Natural killer cell (primary cell): ENCODE results near the gene IQGAP3. TPM values are rescaled to one million over a fixed set of nuclear protein-coding genes. Genes with fewer than 3 reads are reported as not detected.

ENCODE experiments used
- ATAC-seq, 3 donors: fragments of 150-1000 bp in 2 of 3; fragments of 200-7000 bp in 1 of 3; cut with Tn5 transposase; 1 replicate in 1 of 3; 2 replicates in 2 of 3; pipeline ENCODE4 v1.10.0; 2021; ENCODE audit warnings: mild to moderate bottlenecking in 2 of 3, moderate library complexity in 2 of 3
- DNase-seq, 2 donors: peaks; one replicate each; pipeline versions ENCODE4 v3.0.0 to v3.0.0-alpha.2; 2013 to 2021; ENCODE audit warnings: mixed read lengths in 1 of 2
- H3K27ac ChIP-seq: one replicate; pipeline ENCODE4 v1.5.1; 2013; ENCODE audit warnings: mild to moderate bottlenecking, low read length
- H3K27me3 ChIP-seq: one replicate; pipeline ENCODE4 v1.6.1; 2013; ENCODE audit warnings: low read length; ENCODE audit not compliant: control insufficient read depth, insufficient read depth
- H3K36me3 ChIP-seq: one replicate; pipeline ENCODE4 v1.6.1; 2013; ENCODE audit warnings: low read length; ENCODE audit not compliant: control insufficient read depth, insufficient read depth
- H3K4me1 ChIP-seq: one replicate; pipeline ENCODE4 v1.6.1; 2013; ENCODE audit warnings: low read length; ENCODE audit not compliant: control insufficient read depth, insufficient read depth
- H3K4me3 ChIP-seq: one replicate; pipeline ENCODE4 v1.5.1; 2013; ENCODE audit warnings: low read length
- H3K9me3 ChIP-seq: one replicate; pipeline ENCODE4 v1.6.1; 2013; ENCODE audit warnings: low read length; ENCODE audit not compliant: control insufficient read depth, insufficient read depth
- H3K27ac Mint-ChIP-seq, 2 donors: one replicate each; pipeline ENCODE4 v1.8.0; 2022; ENCODE audit warnings: mild to moderate bottlenecking in 2 of 2, mixed read lengths in 2 of 2, moderate library complexity in 1 of 2
- H3K27me3 Mint-ChIP-seq, 2 donors: one replicate each; pipeline ENCODE4 v1.8.0; 2022; ENCODE audit warnings: low read depth in 2 of 2, mixed read lengths in 2 of 2
- H3K36me3 Mint-ChIP-seq: one replicate; pipeline ENCODE4 v1.8.0; 2022; ENCODE audit warnings: mixed read lengths
- H3K4me1 Mint-ChIP-seq, 2 donors: one replicate each; pipeline ENCODE4 v1.8.0; 2022; ENCODE audit warnings: mixed read lengths in 2 of 2
- H3K4me3 Mint-ChIP-seq: one replicate; pipeline ENCODE4 v1.8.0; 2022; ENCODE audit warnings: mild to moderate bottlenecking, moderate library complexity, mixed read lengths
- H3K9me3 Mint-ChIP-seq, 2 donors: one replicate each; pipeline ENCODE4 v1.8.0; 2022; ENCODE audit warnings: mixed read lengths in 2 of 2
- WGBS: methylation state at CpG from one replicate; pipeline ENCODE4 v1.1.7; 2013; ENCODE audit warnings: missing lambda C conversion rate; ENCODE audit not compliant: insufficient coverage; 5-methylcytosine and 5-hydroxymethylcytosine counted together
- intact Hi-C: fragments of 100-400 bp; cut with micrococcal nuclease; formaldehyde crosslinking; loops from one replicate; pipeline ENCODE4 v1.14.2; 2022
- total RNA-seq, 4 donors: library from RNA; stranded (reverse); fragments of 120-200 nt in 1 of 4; gene quantifications; one replicate each; pipeline versions ENCODE4 v1.2.3 to v1.2.4, GENCODE V29; 2013 to 2022
- TF ChIP-seq, protein P1 (sequence below): fragments of 200-600 bp; IDR thresholded peaks from one replicate; pipeline ENCODE4 v1.8.0; 2022; ENCODE audit warnings: antibody characterized with exemption

IQGAP3 gene
- total RNA-seq, 3 donors from 2014 or later (not counting 1 experiment from before 2014, with no cell fraction given) = 0.08 to 0.21 (median 0.14) TPM

DNA sequence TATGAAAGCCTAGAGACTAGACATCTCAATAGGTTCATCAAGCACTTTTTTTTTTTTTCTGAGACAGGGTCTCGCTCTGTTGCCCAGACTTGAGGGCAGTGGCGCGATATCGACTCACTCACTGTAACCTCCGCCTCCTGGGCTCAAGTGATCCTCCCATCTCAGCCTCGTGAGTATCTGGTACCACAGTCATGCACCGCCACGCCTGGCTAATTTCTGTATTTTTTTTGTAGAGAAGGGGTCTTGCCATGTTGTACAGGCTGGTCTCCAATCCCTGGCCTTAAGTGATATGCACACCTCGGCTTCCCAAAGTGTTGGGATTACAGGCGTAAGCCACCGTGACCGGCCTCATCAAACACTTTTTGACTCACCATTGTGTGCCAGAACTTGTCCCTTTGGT, 29.5 kb upstream of the IQGAP3 start:
- intact Hi-C loops = loop anchor here (1.0 to 2.0 kb wide), 3 partner anchors 11 to 145 kb away; partner anchors contain the start of gene NAXE
- Histone ChIP-seq H3K27me3 (no peaks in the 10 kb centered on the region), H3K36me3 (peaks cover 12% of the 10 kb centered on the region), H3K27ac (peak overlapping the region; percentile 81), H3K4me1 (peaks cover 26% of the 10 kb centered on the region), H3K4me3 (peak overlapping the region; percentile 97), H3K9me3 (no peaks in the 10 kb centered on the region)
- Mint-ChIP-seq H3K27me3 (no peaks in the 10 kb centered on the region), H3K27ac (peak overlapping the region; percentile 90 to 92), H3K36me3 (no peaks in the 10 kb centered on the region), H3K4me1 (peaks cover 20 to 28% of the 10 kb centered on the region in 2 donors), H3K4me3 (peak overlapping the region; percentile 99), H3K9me3 (no peaks in the 10 kb centered on the region)
- TF ChIP-seq, protein P1, sequence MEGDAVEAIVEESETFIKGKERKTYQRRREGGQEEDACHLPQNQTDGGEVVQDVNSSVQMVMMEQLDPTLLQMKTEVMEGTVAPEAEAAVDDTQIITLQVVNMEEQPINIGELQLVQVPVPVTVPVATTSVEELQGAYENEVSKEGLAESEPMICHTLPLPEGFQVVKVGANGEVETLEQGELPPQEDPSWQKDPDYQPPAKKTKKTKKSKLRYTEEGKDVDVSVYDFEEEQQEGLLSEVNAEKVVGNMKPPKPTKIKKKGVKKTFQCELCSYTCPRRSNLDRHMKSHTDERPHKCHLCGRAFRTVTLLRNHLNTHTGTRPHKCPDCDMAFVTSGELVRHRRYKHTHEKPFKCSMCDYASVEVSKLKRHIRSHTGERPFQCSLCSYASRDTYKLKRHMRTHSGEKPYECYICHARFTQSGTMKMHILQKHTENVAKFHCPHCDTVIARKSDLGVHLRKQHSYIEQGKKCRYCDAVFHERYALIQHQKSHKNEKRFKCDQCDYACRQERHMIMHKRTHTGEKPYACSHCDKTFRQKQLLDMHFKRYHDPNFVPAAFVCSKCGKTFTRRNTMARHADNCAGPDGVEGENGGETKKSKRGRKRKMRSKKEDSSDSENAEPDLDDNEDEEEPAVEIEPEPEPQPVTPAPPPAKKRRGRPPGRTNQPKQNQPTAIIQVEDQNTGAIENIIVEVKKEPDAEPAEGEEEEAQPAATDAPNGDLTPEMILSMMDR = no peak
- WGBS = 78% methylated on average over 12 of the region's 12 CpGs
- DNase-seq (no peak), ATAC-seq (no peak)

DNA sequence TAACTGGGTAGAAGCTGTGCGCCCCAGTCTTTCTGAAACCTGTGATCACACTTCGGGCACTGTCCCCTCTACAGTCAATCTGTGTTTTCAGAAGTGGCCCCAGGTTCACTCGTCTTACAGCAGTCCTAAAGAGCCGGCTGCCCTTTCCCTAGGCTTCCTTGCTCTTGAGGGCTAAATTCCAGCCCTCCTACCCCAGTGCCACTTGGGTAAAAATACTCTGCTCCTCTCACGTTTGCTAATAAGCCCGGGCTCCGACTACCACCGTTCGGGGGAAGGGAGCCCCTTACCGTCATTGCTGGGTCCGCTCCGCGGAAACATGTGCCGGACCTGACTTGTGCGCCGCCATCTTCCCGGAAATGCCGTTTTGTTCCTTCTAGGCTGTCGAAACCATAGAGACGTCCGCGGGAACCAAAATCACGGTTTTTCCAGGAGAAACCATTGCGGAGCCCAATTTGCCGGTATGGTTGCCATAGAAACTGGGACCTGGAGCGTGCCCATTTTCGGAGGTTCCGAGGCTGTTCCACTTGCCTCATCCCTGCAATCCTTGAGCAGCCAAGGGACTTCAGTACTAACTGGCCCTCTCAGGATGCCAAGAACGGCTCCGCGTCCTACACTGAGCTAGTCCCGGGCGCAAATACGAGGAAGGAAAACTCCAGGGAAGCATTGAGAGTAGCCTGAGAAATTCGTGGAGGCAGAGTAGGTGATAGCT, 28.9 kb upstream of the IQGAP3 start, which contains the start of gene GPATCH4:
GPATCH4 (minus strand) TSS at position 358 of the 709 bp plus-strand sequence.
- Mint-ChIP-seq H3K4me1 (peaks cover 20 to 28% of the 10 kb centered on the region in 2 donors), H3K27me3 (no peaks in the 10 kb centered on the region), H3K9me3 (no peaks in the 10 kb centered on the region), H3K27ac (peak within 1 kb of the TSS; percentile 90 to 92), H3K4me3 (peak within 1 kb of the TSS; percentile 99), H3K36me3 (no peaks in the 10 kb centered on the region)
- no peaks in the 10 kb centered on the region for H3K27me3 ChIP-seq
- peaks cover 26% of the 10 kb centered on the region for H3K4me1 ChIP-seq
- H3K9me3 ChIP-seq = no peaks in the 10 kb centered on the region
- H3K27ac ChIP-seq = peak within 1 kb of the TSS; percentile 81
- peak; percentile 84 to 88 (median 86) for ATAC-seq
- TF ChIP-seq, protein P1 = no peak
- peak; percentile 58 to 85 for DNase-seq
- under 1% methylated on average over 35 of the region's 35 CpGs for WGBS
- H3K4me3 ChIP-seq = peak within 1 kb of the TSS; percentile 97
- intact Hi-C loops = loop anchor here (1.0 to 2.0 kb wide), 3 partner anchors 10 to 144 kb away; partner anchors contain the start of gene NAXE
- peaks cover 12% of the 10 kb centered on the region for H3K36me3 ChIP-seq

DNA sequence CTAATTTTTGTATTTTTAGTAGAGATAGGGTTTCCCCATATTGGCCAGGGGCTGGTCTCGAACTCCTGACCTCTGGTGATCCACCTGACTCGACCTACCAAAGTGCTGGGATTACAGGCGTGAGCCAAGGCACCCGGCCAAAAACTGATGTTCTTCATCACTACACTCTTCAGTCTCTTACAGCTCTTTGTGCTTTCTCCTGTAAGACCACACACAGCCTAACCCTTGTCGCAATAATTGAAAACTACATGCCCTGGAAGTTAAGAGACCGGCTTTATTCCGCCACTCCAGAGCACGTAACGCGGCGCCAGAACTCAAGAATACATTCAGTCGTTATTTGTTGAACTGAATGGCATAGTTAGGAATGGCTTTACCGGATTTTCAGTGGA, 28.4 kb upstream of the IQGAP3 start:
- H3K9me3 ChIP-seq = no peaks in the 10 kb centered on the region
- H3K27me3 Mint-ChIP-seq = no peaks in the 10 kb centered on the region
- H3K4me3 Mint-ChIP-seq = peak overlapping the region; percentile 99
- H3K27me3 ChIP-seq = no peaks in the 10 kb centered on the region
- ATAC-seq (no peak), DNase-seq (no peak)
- peaks cover 26% of the 10 kb centered on the region for H3K4me1 ChIP-seq
- peaks cover 12% of the 10 kb centered on the region for H3K36me3 ChIP-seq
- no peaks in the 10 kb centered on the region for H3K9me3 Mint-ChIP-seq
- intact Hi-C loops = loop anchor here (1.0 to 2.0 kb wide), 3 partner anchors 9 to 144 kb away; partner anchors contain the start of gene NAXE
- H3K27ac ChIP-seq = peak overlapping the region; percentile 81
- 4% methylated on average over 13 of the region's 13 CpGs for WGBS
- no peaks in the 10 kb centered on the region for H3K36me3 Mint-ChIP-seq
- peak overlapping the region; percentile 90 to 92 for H3K27ac Mint-ChIP-seq
- TF ChIP-seq, protein P1 = no peak
- peak overlapping the region; percentile 97 for H3K4me3 ChIP-seq
- peaks cover 20 to 28% of the 10 kb centered on the region in 2 donors for H3K4me1 Mint-ChIP-seq
